Measurements from ENCODE around the gene CYTH1.
"Not testable (repeated sequence)": the region's sequence is repeated elsewhere in the genome, so short reads cannot be mapped to it uniquely, and the experiment has no call there.

CYTH1 gene

GRCh38 chr17:78689029-78689428 is 93.0 kb downstream of the CYTH1 start:
- DNase-seq (ENCODE audit: low spot score), result no peak

GRCh38 chr17:78687944-78688343 is 94.1 kb downstream of the CYTH1 start:
- DNase-seq (ENCODE audit: low spot score), result no peak

GRCh38 chr17:78687125-78687524 is 94.9 kb downstream of the CYTH1 start:
- no peak for DNase-seq (ENCODE audit: low spot score)

- DNase-seq (ENCODE audit: low spot score), result no peak
These were observed 98.0 kb downstream of the CYTH1 start for GRCh38 chr17:78684026-78684425.

- no peak for DNase-seq (ENCODE audit: low spot score)
These were observed 98.6 kb downstream of the CYTH1 start for GRCh38 chr17:78683408-78683961.

- no peak for DNase-seq (ENCODE audit: low spot score)
These were observed 99.7 kb downstream of the CYTH1 start for GRCh38 chr17:78682363-78682762.

GRCh38 chr17:78680436-78680835 is 101.6 kb downstream of the CYTH1 start:
- DNase-seq (ENCODE audit: low spot score), result peak; percentile 70

GRCh38 chr17:78679495-78680395 is 102.3 kb downstream of the CYTH1 start:
- DNase-seq (ENCODE audit: low spot score), result no peak

- no peak for DNase-seq (ENCODE audit: low spot score)
These were observed 103.4 kb downstream of the CYTH1 start for GRCh38 chr17:78678711-78679110.

- no peak for DNase-seq (ENCODE audit: low spot score)
These were observed 103.9 kb downstream of the CYTH1 start for GRCh38 chr17:78678222-78678557.

- DNase-seq (ENCODE audit: low spot score), result no peak
These were observed 104.5 kb downstream of the CYTH1 start for GRCh38 chr17:78677303-78678221.

- no peak for DNase-seq (ENCODE audit: low spot score)
These were observed 105.4 kb downstream of the CYTH1 start for GRCh38 chr17:78676412-78677302.

- DNase-seq (ENCODE audit: low spot score), result no peak
These were observed 106.2 kb downstream of the CYTH1 start for GRCh38 chr17:78675836-78676235.

GRCh38 chr17:78675316-78675616 is 106.8 kb downstream of the CYTH1 start:
- no peak for DNase-seq (ENCODE audit: low spot score)

GRCh38 chr17:78674595-78675315 is 107.3 kb downstream of the CYTH1 start:
- DNase-seq (ENCODE audit: low spot score), result no peak

GRCh38 chr17:78674156-78674555 is 107.9 kb downstream of the CYTH1 start:
- no peak for DNase-seq (ENCODE audit: low spot score)

- no peak for DNase-seq (ENCODE audit: low spot score)
These were observed 108.7 kb downstream of the CYTH1 start for GRCh38 chr17:78673395-78673794.

- DNase-seq (ENCODE audit: low spot score), result no peak
These were observed 109.2 kb downstream of the CYTH1 start for GRCh38 chr17:78672871-78673371.

- DNase-seq (ENCODE audit: low spot score), result no peak
These were observed 110.1 kb downstream of the CYTH1 start for GRCh38 chr17:78672005-78672404.

- not testable (repeated sequence) for DNase-seq (ENCODE audit: low spot score)
These were observed 110.4 kb downstream of the CYTH1 start for GRCh38 chr17:78671726-78672001.

Measured in kidney capillary endothelial cell (primary cell).